Parathyroid adenoma (tissue), 2 donors: ENCODE measurements around the gene PALD1.
"Not testable (repeated sequence)": the region's sequence is repeated elsewhere in the genome, so short reads cannot be mapped to it uniquely, and the experiment has no call there.

Source experiments
- H2AFZ ChIP-seq: fragments of 300-600 bp; sonication (generic); one replicate; pipeline ENCODE4 v1.7.0; 2017; ENCODE audit warnings: antibody characterized with exemption, mild to moderate bottlenecking
- H3K27ac ChIP-seq: fragments of 300-600 bp; sonication (generic); one replicate; pipeline ENCODE4 v1.7.0; 2017
- H3K27me3 ChIP-seq: fragments of 300-600 bp; sonication (generic); one replicate; pipeline ENCODE4 v1.7.0; 2017; ENCODE audit warnings: low read length; ENCODE audit not compliant: control insufficient read depth, insufficient read depth
- H3K36me3 ChIP-seq: fragments of 300-600 bp; sonication (generic); one replicate; pipeline ENCODE4 v1.7.0; 2017; ENCODE audit warnings: low read length; ENCODE audit not compliant: control insufficient read depth, insufficient read depth
- H3K4me1 ChIP-seq: fragments of 300-600 bp; sonication (generic); one replicate; pipeline ENCODE4 v1.7.0; 2017; ENCODE audit warnings: control low read depth
- H3K4me2 ChIP-seq: fragments of 300-600 bp; sonication (generic); one replicate; pipeline ENCODE4 v1.7.0; 2017; ENCODE audit warnings: low read length
- H3K4me3 ChIP-seq: fragments of 300-600 bp; sonication (generic); one replicate; pipeline ENCODE4 v1.7.0; 2017; ENCODE audit warnings: low read depth, low read length
- H3K79me2 ChIP-seq: fragments of 300-600 bp; sonication (generic); one replicate; pipeline ENCODE4 v1.7.0; 2017; ENCODE audit warnings: control low read depth
- H3K9ac ChIP-seq: fragments of 300-600 bp; sonication (generic); one replicate; pipeline ENCODE4 v1.7.0; 2017; ENCODE audit warnings: mild to moderate bottlenecking
- H3K9me3 ChIP-seq: fragments of 300-600 bp; sonication (generic); one replicate; pipeline ENCODE4 v1.7.0; 2017; ENCODE audit warnings: low read length; ENCODE audit not compliant: control insufficient read depth
- CTCF ChIP-seq: fragments of 300-600 bp; sonication (generic); IDR thresholded peaks from one replicate; pipeline ENCODE4 v1.7.0; 2017; ENCODE audit warnings: antibody characterized with exemption, mild to moderate bottlenecking
- donor health status: primary hyperparathyroidism.

PALD1 gene

DNA sequence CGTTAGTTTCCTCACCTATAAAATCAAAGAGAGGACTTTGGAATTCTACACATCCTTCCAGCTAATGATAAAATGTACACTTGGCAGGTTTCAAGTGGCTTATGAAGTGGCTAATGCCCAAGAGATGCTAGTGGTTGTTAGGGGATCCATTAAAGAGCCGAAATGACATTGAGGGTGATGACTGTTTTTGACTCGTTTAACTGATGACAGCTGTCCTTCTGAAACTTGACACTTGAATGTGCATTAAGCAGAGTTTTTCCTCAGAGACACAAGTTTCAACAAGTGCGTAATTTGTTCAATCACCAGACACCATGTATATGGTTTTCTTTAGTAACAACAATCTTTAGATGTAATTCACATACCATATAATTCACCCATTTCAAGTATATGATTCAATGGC lies 125.5 kb downstream of the PALD1 start:
- Histone ChIP-seq H3K36me3 (no peaks in the 10 kb centered on the region), H3K9ac (no peak overlapping the region), H3K9me3 (no peaks in the 10 kb centered on the region), H3K27ac (no peak overlapping the region), H3K4me3 (no peak overlapping the region), H2AFZ (no peak overlapping the region), H3K79me2 (no peaks in the 10 kb centered on the region), H3K4me2 (no peak overlapping the region), H3K27me3 (no peaks in the 10 kb centered on the region), H3K4me1 (no peaks in the 10 kb centered on the region)
- TF ChIP-seq CTCF: no peak

GRCh38 chr10:70605161-70605560 lies 126.6 kb downstream of the PALD1 start:
- Histone ChIP-seq H3K4me3 (no peak overlapping the region), H3K36me3 (no peaks in the 10 kb centered on the region), H3K27me3 (no peaks in the 10 kb centered on the region), H3K79me2 (no peaks in the 10 kb centered on the region), H3K9me3 (no peaks in the 10 kb centered on the region), H2AFZ (no peak overlapping the region), H3K9ac (no peak overlapping the region), H3K27ac (no peak overlapping the region), H3K4me1 (no peaks in the 10 kb centered on the region), H3K4me2 (no peak overlapping the region)
- TF ChIP-seq CTCF: no peak

DNA sequence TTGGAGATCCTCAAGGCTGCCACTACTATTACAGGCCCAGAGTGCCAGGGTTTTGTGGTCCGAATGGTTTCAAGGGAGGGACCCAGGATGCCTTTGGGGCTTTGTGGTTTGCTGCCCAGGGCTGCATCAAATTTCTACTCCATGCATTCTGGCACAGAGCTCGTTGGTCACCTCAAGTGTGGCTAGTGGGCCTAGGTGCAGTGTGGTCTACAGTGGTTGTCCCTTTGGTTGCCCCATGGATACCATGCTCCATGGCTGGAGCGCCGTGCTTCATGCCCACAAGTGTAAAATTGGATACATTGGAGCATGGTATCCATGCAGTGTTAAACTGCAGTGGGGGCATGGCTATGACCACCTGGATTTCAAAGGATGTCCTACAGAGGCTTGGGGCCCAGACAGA lies 129.4 kb downstream of the PALD1 start:
- TF ChIP-seq CTCF: no peak
- Histone ChIP-seq H3K27me3 (no peaks in the 10 kb centered on the region), H3K4me3 (no peak overlapping the region), H2AFZ (no peak overlapping the region), H3K4me2 (no peak overlapping the region), H3K9me3 (no peaks in the 10 kb centered on the region), H3K27ac (no peak overlapping the region), H3K9ac (no peak overlapping the region), H3K36me3 (no peaks in the 10 kb centered on the region), H3K79me2 (no peaks in the 10 kb centered on the region), H3K4me1 (no peaks in the 10 kb centered on the region)

- no peaks in the 10 kb centered on the region for H3K36me3 ChIP-seq
- H3K9ac ChIP-seq: no peak overlapping the region
- H3K9me3 ChIP-seq: no peaks in the 10 kb centered on the region
- no peak overlapping the region for H3K4me2 ChIP-seq
- H3K27me3 ChIP-seq: no peaks in the 10 kb centered on the region
- H3K79me2 ChIP-seq: no peaks in the 10 kb centered on the region
- no peak overlapping the region for H3K4me3 ChIP-seq
- H2AFZ ChIP-seq: no peak overlapping the region
- H3K27ac ChIP-seq: no peak overlapping the region
- no peaks in the 10 kb centered on the region for H3K4me1 ChIP-seq
- no peak for TF ChIP-seq CTCF
Measured at GRCh38 chr10:70613941-70614340, 135.4 kb downstream of the PALD1 start.

DNA sequence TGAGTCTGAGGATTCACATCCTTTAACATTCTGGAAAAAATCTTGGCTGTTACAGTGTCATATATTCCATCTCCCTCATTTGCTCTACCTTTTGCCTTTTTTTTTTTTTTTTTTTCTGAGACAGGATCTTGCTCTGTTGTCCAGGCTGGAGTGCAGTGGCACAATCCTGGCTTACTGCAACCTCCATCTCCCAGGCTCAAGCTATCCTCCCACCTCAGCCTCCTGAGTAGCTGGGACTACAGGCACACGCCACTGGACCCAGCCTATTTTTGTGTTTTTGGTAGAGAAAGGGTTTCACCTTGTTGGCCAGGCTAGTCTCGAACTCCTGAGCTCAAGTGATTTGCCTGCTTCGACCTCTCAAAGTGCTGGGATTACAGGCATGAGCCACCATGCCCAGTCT lies 135.8 kb downstream of the PALD1 start:
- not testable (repeated sequence) for H3K9me3 ChIP-seq, H3K27ac ChIP-seq, H3K27me3 ChIP-seq, H3K36me3 ChIP-seq, H3K4me2 ChIP-seq, H3K4me3 ChIP-seq, H3K9ac ChIP-seq, H3K79me2 ChIP-seq, H3K4me1 ChIP-seq, H2AFZ ChIP-seq
